ENCODE data around the gene DNAJB11. TPM values are rescaled to one million over a fixed set of nuclear protein-coding genes. Genes with fewer than 3 reads are reported as not detected.

DNAJB11 gene
- total RNA-seq, 1 experiment from 2014 or later, result 87.9 TPM

DNA sequence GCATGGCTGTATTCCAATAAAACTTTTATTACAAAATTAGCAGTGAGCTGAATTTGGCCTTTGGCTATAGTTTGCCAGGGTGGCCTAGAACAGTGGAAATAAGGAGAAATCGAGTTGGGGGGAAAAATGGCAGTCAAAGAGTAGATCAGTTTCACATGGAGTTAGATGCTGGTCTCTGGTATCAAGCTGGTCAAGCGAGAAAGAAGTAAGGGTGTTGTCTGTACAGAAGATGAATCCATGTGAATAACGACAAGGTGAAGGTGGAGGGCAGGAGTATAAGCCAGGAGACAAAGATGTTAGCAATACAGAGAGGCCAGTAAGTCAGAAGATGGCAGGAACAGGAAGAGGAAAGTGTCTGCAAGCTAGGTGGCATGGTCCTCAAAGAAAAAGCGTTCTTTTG is 54.1 kb downstream of the DNAJB11 start:
- intact Hi-C loops (cut with micrococcal nuclease; ENCODE audit: unreplicated experiment) (no loop called here), in situ Hi-C loops (cut with HindIII; ENCODE audit: low pct_unique_long_range_greater_than_20kb, low sequenced_read_pairs) (no loop called here)
- CTCF ChIA-PET, result interaction anchor here (0.8 kb wide), 1 partner anchor 10 kb away, joined by 3 read pairs; no protein-coding TSS in a partner anchor
- no peak for DNase-seq (ENCODE audit: low read depth, low spot score)
- Histone ChIP-seq H3K36me3 (ENCODE audit: control insufficient read depth, insufficient read depth, low read length) (no peaks in the 10 kb centered on the region), H3K4me1 (ENCODE audit: control insufficient read depth, insufficient read depth, low read length) (no peaks in the 10 kb centered on the region), H3K27ac (ENCODE audit: low read length) (no peak overlapping the region), H3K9me3 (ENCODE audit: control insufficient read depth, insufficient read depth, low read depth, low read length) (no peaks in the 10 kb centered on the region), H3K4me3 (ENCODE audit: low read depth in 2 of 2, low read length in 2 of 2) (no peak overlapping the region), H3K27me3 (ENCODE audit: control insufficient read depth, insufficient read depth, low read length) (peaks cover 12% of the 10 kb centered on the region; the same call in 1 of the 2 replicates)
- no peak for ATAC-seq
- no TSS peak for BruUV-seq (replicated peaks)
- TF ChIP-seq POLR2AphosphoS5 (IDR thresholded peaks at IDR 0.05; ENCODE audit: low read depth, low read length) (no peak), TCF7L2 (IDR thresholded peaks at IDR 0.05; ENCODE audit: low read depth, low read length) (no peak), SIN3A (IDR thresholded peaks at IDR 0.05; ENCODE audit: borderline replicate concordance, insufficient read depth, low read depth, low read length) (no peak)
- TF ChIP-seq, protein P1, sequence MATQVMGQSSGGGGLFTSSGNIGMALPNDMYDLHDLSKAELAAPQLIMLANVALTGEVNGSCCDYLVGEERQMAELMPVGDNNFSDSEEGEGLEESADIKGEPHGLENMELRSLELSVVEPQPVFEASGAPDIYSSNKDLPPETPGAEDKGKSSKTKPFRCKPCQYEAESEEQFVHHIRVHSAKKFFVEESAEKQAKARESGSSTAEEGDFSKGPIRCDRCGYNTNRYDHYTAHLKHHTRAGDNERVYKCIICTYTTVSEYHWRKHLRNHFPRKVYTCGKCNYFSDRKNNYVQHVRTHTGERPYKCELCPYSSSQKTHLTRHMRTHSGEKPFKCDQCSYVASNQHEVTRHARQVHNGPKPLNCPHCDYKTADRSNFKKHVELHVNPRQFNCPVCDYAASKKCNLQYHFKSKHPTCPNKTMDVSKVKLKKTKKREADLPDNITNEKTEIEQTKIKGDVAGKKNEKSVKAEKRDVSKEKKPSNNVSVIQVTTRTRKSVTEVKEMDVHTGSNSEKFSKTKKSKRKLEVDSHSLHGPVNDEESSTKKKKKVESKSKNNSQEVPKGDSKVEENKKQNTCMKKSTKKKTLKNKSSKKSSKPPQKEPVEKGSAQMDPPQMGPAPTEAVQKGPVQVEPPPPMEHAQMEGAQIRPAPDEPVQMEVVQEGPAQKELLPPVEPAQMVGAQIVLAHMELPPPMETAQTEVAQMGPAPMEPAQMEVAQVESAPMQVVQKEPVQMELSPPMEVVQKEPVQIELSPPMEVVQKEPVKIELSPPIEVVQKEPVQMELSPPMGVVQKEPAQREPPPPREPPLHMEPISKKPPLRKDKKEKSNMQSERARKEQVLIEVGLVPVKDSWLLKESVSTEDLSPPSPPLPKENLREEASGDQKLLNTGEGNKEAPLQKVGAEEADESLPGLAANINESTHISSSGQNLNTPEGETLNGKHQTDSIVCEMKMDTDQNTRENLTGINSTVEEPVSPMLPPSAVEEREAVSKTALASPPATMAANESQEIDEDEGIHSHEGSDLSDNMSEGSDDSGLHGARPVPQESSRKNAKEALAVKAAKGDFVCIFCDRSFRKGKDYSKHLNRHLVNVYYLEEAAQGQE (IDR thresholded peaks at IDR 0.05; ENCODE audit: insufficient read depth in 1 of 2, low read depth in 2 of 2, low read length in 1 of 2), result no peak
- TF ChIP-seq, protein P2, sequence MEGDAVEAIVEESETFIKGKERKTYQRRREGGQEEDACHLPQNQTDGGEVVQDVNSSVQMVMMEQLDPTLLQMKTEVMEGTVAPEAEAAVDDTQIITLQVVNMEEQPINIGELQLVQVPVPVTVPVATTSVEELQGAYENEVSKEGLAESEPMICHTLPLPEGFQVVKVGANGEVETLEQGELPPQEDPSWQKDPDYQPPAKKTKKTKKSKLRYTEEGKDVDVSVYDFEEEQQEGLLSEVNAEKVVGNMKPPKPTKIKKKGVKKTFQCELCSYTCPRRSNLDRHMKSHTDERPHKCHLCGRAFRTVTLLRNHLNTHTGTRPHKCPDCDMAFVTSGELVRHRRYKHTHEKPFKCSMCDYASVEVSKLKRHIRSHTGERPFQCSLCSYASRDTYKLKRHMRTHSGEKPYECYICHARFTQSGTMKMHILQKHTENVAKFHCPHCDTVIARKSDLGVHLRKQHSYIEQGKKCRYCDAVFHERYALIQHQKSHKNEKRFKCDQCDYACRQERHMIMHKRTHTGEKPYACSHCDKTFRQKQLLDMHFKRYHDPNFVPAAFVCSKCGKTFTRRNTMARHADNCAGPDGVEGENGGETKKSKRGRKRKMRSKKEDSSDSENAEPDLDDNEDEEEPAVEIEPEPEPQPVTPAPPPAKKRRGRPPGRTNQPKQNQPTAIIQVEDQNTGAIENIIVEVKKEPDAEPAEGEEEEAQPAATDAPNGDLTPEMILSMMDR (IDR thresholded peaks at IDR 0.05), result no peak
- POLR2A ChIA-PET, result no interaction called here

DNA sequence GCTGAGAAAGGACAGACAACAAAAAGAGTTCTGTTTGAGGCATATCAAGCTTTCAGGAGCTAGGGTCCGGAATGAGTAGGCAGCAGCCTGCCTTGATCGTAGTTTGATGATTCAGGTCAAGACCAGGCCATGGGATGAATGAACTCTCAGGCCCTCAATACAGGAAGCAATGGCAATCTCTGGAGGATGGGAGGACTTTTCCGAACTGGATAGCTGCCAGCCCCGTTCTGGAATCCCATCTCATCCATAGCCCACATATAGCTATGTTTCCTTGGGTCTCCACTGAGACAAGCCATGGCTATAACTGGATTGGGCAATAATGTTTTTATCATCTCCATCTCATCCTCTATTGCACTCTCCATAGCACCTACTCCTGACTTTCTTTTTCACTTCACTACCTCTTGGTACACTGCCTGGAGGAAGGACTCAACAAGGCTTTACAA is 55.1 kb downstream of the DNAJB11 start:
- Histone ChIP-seq H3K27ac (ENCODE audit: low read length) (no peak overlapping the region), H3K36me3 (ENCODE audit: control insufficient read depth, insufficient read depth, low read length) (no peaks in the 10 kb centered on the region), H3K9me3 (ENCODE audit: control insufficient read depth, insufficient read depth, low read depth, low read length) (no peaks in the 10 kb centered on the region), H3K4me3 (ENCODE audit: low read depth in 2 of 2, low read length in 2 of 2) (no peak overlapping the region), H3K27me3 (ENCODE audit: control insufficient read depth, insufficient read depth, low read length) (peaks cover 12% of the 10 kb centered on the region; the same call in 1 of the 2 replicates), H3K4me1 (ENCODE audit: control insufficient read depth, insufficient read depth, low read length) (no peaks in the 10 kb centered on the region)
- BruUV-seq (replicated peaks), result no TSS peak
- intact Hi-C loops (cut with micrococcal nuclease; ENCODE audit: unreplicated experiment) (no loop called here), in situ Hi-C loops (cut with HindIII; ENCODE audit: low pct_unique_long_range_greater_than_20kb, low sequenced_read_pairs) (no loop called here)
- TF ChIP-seq SIN3A (IDR thresholded peaks at IDR 0.05; ENCODE audit: borderline replicate concordance, insufficient read depth, low read depth, low read length) (no peak), TCF7L2 (IDR thresholded peaks at IDR 0.05; ENCODE audit: low read depth, low read length) (no peak), POLR2AphosphoS5 (IDR thresholded peaks at IDR 0.05; ENCODE audit: low read depth, low read length) (no peak)
- TF ChIP-seq, protein P2 (IDR thresholded peaks at IDR 0.05), result no peak
- TF ChIP-seq, protein P1 (IDR thresholded peaks at IDR 0.05; ENCODE audit: insufficient read depth in 1 of 2, low read depth in 2 of 2, low read length in 1 of 2), result no peak
- DNase-seq (ENCODE audit: low read depth, low spot score) (no peak), ATAC-seq (no peak; the same call in 1 of the 2 replicates)
- ChIA-PET POLR2A (no interaction called here), CTCF (interaction anchor here (1.3 kb wide), 1 partner anchor 8 kb away, joined by 5 read pairs; no protein-coding TSS in a partner anchor)
